AG09309 (cell line): Measurements from ENCODE around the gene FAM234A.

Source experiments
- DNase-seq: peaks from one replicate; pipeline ENCODE4 v3.0.0-alpha.2; 2010; ENCODE audit warnings: low read depth
- H3K4me3 ChIP-seq: 2 replicates; pipeline ENCODE4 v1.5.1; 2011; ENCODE audit warnings: mild to moderate bottlenecking, low read depth, low read length, moderate library complexity; ENCODE audit not compliant: control insufficient read depth
- CTCF ChIP-seq: IDR thresholded peaks from 2 replicates; pipeline ENCODE4 v1.5.1; 2011; ENCODE audit warnings: mild to moderate bottlenecking, low read depth, low read length, inconsistent platforms; ENCODE audit not compliant: insufficient read depth, control insufficient read depth; ENCODE audit errors: missing control alignments

FAM234A gene

GRCh38 chr16:276426-277077 lies 41.9 kb downstream of the FAM234A start:
- no peak overlapping the region for H3K4me3 ChIP-seq
- no peak for DNase-seq
- TF ChIP-seq CTCF, result no peak

- TF ChIP-seq CTCF, result no peak
- H3K4me3 ChIP-seq, result no peak overlapping the region
- DNase-seq, result no peak
Observed at GRCh38 chr16:278863-279366, 44.3 kb downstream of the FAM234A start.

GRCh38 chr16:279531-279930 lies 44.9 kb downstream of the FAM234A start:
- no peak for TF ChIP-seq CTCF
- no peak overlapping the region for H3K4me3 ChIP-seq
- no peak for DNase-seq

- DNase-seq, result no peak
- no peak overlapping the region for H3K4me3 ChIP-seq
- TF ChIP-seq CTCF, result no peak
Observed at GRCh38 chr16:280005-280460, 45.4 kb downstream of the FAM234A start.

- no peak for DNase-seq
- no peak within 1 kb of the TSS; the same call in none of the 2 replicates for H3K4me3 ChIP-seq
- no peak for TF ChIP-seq CTCF
Observed at GRCh38 chr16:280552-280951, 45.9 kb downstream of the FAM234A start, which contains the start of gene ARHGDIG. Gene ARHGDIG, plus strand, starts transcription at chr16:280591. Its CDS starts 90 bp downstream, at chr16:280681.

- H3K4me3 ChIP-seq, result no peak overlapping the region; the same call in 1 of the 2 replicates
- no peak for DNase-seq
- TF ChIP-seq CTCF, result no peak
Observed at GRCh38 chr16:280991-281659, 46.5 kb downstream of the FAM234A start.
